Lung (tissue), 12 donors: ENCODE measurements around the gene STAM2. TPM values are rescaled to one million over a fixed set of nuclear protein-coding genes. Genes with fewer than 3 reads are reported as not detected.
"Not testable (repeated sequence)": the region's sequence is repeated elsewhere in the genome, so short reads cannot be mapped to it uniquely, and the experiment has no call there.

Experiments
- ATAC-seq: fragments of 200-7000 bp; cut with Tn5 transposase; one replicate; pipeline ENCODE4 v1.9.1; 2020; ENCODE audit warnings: moderate number of reproducible peaks; ENCODE audit not compliant: insufficient read depth, low FRiP score
- DNase-seq, 3 donors: peaks; one replicate each; pipeline ENCODE4 v3.0.0-alpha.2; 2013 to 2017
- H3K27ac ChIP-seq, 2 donors: one replicate each; pipeline ENCODE4 v1.5.1; 2013; ENCODE audit warnings: mild to moderate bottlenecking in 2 of 2, moderate library complexity in 2 of 2, control low read depth in 1 of 2, inconsistent platforms in 1 of 2, low read depth in 1 of 2, low read length in 1 of 2
- H3K27me3 ChIP-seq, 3 donors: one replicate each; pipeline ENCODE4 v1.5.1; 2013; ENCODE audit warnings: low read length in 2 of 3; ENCODE audit not compliant: control insufficient read depth in 3 of 3, insufficient read depth in 3 of 3
- H3K36me3 ChIP-seq, 4 donors: one replicate each; pipeline ENCODE4 v1.5.1; 2013; ENCODE audit warnings: low read length in 4 of 4, mild to moderate bottlenecking in 1 of 4, moderate library complexity in 1 of 4; ENCODE audit not compliant: control insufficient read depth in 4 of 4, insufficient read depth in 4 of 4
- H3K4me1 ChIP-seq, 5 donors: one replicate each; pipeline ENCODE4 v1.5.1; 2013; ENCODE audit warnings: low read length in 5 of 5, mild to moderate bottlenecking in 2 of 5, moderate library complexity in 1 of 5; ENCODE audit not compliant: control insufficient read depth in 5 of 5, insufficient read depth in 5 of 5
- H3K4me3 ChIP-seq: one replicate; pipeline ENCODE4 v1.5.1; 2013; ENCODE audit warnings: mild to moderate bottlenecking, control low read depth, moderate library complexity
- H3K9ac ChIP-seq, 2 donors: one replicate each; pipeline ENCODE4 v1.5.1; 2013; ENCODE audit warnings: low read length in 2 of 2, control low read depth in 1 of 2; ENCODE audit not compliant: insufficient read depth in 1 of 2
- H3K9me3 ChIP-seq, 4 donors: one replicate each; pipeline ENCODE4 v1.5.1; 2013; ENCODE audit warnings: low read length in 3 of 4, mild to moderate bottlenecking in 1 of 4, moderate library complexity in 1 of 4; ENCODE audit not compliant: control insufficient read depth in 4 of 4, insufficient read depth in 3 of 4
- WGBS, 2 donors: extraction: QIAGEN DNeasy Blood & Tissue Kit; methylation state at CpG; one replicate each; pipeline ENCODE4 v1.1.7; 2013; 5-methylcytosine and 5-hydroxymethylcytosine counted together
- polyA plus RNA-seq, 2 donors: library from polyadenylated mRNA; stranded (reverse); fragments of 200-250 nt; gene quantifications; one replicate each; pipeline ENCODE4 v1.2.1, GENCODE V29; 2013
- total RNA-seq, 2 donors: library from RNA; depleted of rRNA in 1 of 2; stranded (reverse); fragments of >200 nt in 1 of 2; gene quantifications; one replicate each; pipeline ENCODE4 v1.2.1, GENCODE V29; 2014 to 2021
- TF ChIP-seq, protein P1 (sequence below): IDR thresholded peaks from 2 replicates; pipeline ENCODE4 v1.5.1; 2012; ENCODE audit warnings: mild to moderate bottlenecking; ENCODE audit errors: control extremely low read depth, extremely low read depth
- donor health status: control.
- donor health status: control.
- donor health status: Bipolar disorder and iron deficiency.
- donor health status: healthy.
- donor health status: DM: yes; HTN: yes; CAD: no.

The STAM2 gene
- total and polyA plus RNA-seq, 4 donors: 8.0 to 62.1 (median 24.1) TPM

DNA sequence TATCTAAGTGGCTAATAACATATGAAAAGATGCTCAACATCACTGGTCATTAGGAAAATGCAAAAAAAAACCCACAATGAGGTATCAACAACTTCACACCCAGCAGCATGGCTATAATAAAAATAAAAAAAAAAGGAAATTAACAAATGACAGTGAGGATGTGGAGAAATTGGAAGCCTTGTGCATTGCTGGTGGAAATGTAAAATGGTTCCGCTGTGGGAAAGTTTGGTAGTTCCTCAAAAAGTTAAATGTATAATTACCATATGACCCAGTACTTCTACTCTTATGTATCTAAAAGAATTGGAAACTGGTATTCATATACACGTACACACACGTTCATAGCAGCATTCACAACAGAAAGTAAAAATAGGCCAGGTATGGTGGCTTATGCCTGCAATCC lies 61.2 kb downstream of the STAM2 start:
- Histone ChIP-seq H3K27me3 (no peaks in the 10 kb centered on the region), H3K9ac (no peak overlapping the region), H3K9me3 (no peaks in the 10 kb centered on the region), H3K4me3 (no peak overlapping the region), H3K36me3 (peaks cover 0 to 4% (median 2%) of the 10 kb centered on the region in 4 donors), H3K27ac (no peak overlapping the region), H3K4me1 (peaks cover 0 to under 1% (median 0%) of the 10 kb centered on the region in 5 donors)
- WGBS, 2 donors: 75 to 89% methylated on average over 3 of the region's 3 CpGs
- ATAC-seq: no peak
- TF ChIP-seq, protein P1, sequence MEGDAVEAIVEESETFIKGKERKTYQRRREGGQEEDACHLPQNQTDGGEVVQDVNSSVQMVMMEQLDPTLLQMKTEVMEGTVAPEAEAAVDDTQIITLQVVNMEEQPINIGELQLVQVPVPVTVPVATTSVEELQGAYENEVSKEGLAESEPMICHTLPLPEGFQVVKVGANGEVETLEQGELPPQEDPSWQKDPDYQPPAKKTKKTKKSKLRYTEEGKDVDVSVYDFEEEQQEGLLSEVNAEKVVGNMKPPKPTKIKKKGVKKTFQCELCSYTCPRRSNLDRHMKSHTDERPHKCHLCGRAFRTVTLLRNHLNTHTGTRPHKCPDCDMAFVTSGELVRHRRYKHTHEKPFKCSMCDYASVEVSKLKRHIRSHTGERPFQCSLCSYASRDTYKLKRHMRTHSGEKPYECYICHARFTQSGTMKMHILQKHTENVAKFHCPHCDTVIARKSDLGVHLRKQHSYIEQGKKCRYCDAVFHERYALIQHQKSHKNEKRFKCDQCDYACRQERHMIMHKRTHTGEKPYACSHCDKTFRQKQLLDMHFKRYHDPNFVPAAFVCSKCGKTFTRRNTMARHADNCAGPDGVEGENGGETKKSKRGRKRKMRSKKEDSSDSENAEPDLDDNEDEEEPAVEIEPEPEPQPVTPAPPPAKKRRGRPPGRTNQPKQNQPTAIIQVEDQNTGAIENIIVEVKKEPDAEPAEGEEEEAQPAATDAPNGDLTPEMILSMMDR: no peak
- DNase-seq: no peak

- not testable (repeated sequence) for H3K9ac ChIP-seq, H3K27ac ChIP-seq, DNase-seq, ATAC-seq, H3K4me1 ChIP-seq, H3K9me3 ChIP-seq, H3K36me3 ChIP-seq, H3K27me3 ChIP-seq, H3K4me3 ChIP-seq
- WGBS, 2 donors: 91 to 94% methylated on average over 13 of the region's 13 CpGs
Observed at GRCh38 chr2:152107140-152107539, 68.4 kb downstream of the STAM2 start.

DNA sequence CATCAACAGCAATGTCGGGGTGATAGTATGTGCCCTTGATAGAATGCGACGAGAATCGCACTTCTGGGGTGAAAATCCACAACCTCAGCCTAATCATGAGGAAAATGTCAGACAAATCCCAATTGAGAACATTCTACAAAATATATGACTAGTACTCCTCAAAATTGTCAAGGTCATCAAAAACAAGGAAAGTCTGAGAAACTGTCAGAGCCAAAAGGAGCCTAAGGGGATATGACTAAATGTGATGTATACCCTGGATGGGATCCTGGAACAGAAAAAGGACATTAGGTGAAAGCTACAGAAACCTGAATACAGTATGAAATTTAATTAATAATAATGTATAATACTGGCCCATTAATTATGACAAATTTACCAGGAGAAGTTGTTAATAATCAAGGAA lies 69.1 kb downstream of the STAM2 start:
- Histone ChIP-seq H3K27ac (no peak overlapping the region), H3K4me1 (no peaks in the 10 kb centered on the region), H3K36me3 (no peaks in the 10 kb centered on the region), H3K27me3 (no peaks in the 10 kb centered on the region), H3K9ac (no peak overlapping the region), H3K9me3 (no peaks in the 10 kb centered on the region), H3K4me3 (no peak overlapping the region)
- TF ChIP-seq, protein P1: no peak
- 87 to 94% methylated on average over 4 of the region's 4 CpGs for WGBS, 2 donors
- ATAC-seq: no peak
- DNase-seq: no peak

GRCh38 chr2:152103271-152103670 lies 72.3 kb downstream of the STAM2 start:
- ATAC-seq (no peak), DNase-seq (no peak)
- H3K36me3 ChIP-seq: no peaks in the 10 kb centered on the region
- peaks cover 0 to 24% (median 21%) of the 10 kb centered on the region in 3 donors for H3K27me3 ChIP-seq
- TF ChIP-seq, protein P1: no peak
- H3K4me3 ChIP-seq: no peak overlapping the region
- WGBS, 2 donors: 96 to 99% methylated on average over 3 of the region's 3 CpGs
- H3K9me3 ChIP-seq: no peaks in the 10 kb centered on the region
- H3K27ac ChIP-seq: no peak overlapping the region
- peaks cover 0 to 7% (median 0%) of the 10 kb centered on the region in 5 donors for H3K4me1 ChIP-seq
- no peak overlapping the region for H3K9ac ChIP-seq
